GM06990 (cell line): ENCODE data around the gene KLK10.

Source experiments
- DNase-seq: peaks from one replicate; pipeline ENCODE4 v3.0.0-alpha.2; 2011; ENCODE audit not compliant: insufficient read length; ENCODE audit errors: extremely low read depth
- H3K27me3 ChIP-seq: replicated peaks from 2 replicates; pipeline ENCODE4 v1.6.0; 2011; ENCODE audit warnings: low read length; ENCODE audit not compliant: control insufficient read depth, insufficient read depth
- H3K36me3 ChIP-seq: 2 replicates; pipeline ENCODE4 v1.5.1; 2011; ENCODE audit warnings: low read length; ENCODE audit not compliant: control insufficient read depth, insufficient read depth
- H3K4me3 ChIP-seq: replicated peaks from 2 replicates; pipeline ENCODE4 v1.5.1; 2011; ENCODE audit warnings: low read depth, mild to moderate bottlenecking, control low read depth, low read length
- TF ChIP-seq, protein P1 (sequence below): IDR thresholded peaks from 2 replicates; pipeline ENCODE4 v1.5.1; 2011; ENCODE audit warnings: low read length, control low read depth, mild to moderate bottlenecking, inconsistent platforms; ENCODE audit not compliant: insufficient read depth, poor library complexity, severe bottlenecking

KLK10 gene

DNA sequence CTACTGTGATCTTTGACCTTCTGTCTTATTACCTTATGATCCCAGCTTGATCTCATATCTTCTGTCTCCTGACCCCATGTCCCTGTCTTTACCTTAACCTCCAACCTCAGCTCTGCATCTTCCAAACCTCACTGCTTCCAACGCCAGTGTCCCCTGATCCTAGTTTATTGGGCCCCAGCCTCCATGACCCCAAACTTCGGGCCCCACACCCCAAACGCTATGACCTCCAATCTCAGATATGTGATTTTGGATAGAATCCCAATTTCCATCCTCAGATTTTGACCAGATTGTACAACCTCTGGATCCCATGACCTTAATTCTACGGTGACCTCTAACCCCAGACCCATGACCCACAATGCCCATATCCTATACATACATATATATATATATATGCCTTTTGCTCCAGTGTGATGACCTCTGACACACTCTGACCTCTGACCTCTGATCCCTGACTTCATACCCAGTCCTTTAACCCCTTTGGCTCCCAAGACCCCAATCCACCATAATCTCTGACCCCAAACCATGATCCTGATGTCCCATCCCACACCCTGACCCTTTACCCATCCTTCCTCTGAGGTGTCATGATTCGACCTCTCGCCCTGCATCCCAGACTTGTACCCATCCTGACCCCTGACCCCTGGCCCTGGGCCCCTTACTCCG lies 11.8 kb upstream of the KLK10 start:
- TF ChIP-seq, protein P1, sequence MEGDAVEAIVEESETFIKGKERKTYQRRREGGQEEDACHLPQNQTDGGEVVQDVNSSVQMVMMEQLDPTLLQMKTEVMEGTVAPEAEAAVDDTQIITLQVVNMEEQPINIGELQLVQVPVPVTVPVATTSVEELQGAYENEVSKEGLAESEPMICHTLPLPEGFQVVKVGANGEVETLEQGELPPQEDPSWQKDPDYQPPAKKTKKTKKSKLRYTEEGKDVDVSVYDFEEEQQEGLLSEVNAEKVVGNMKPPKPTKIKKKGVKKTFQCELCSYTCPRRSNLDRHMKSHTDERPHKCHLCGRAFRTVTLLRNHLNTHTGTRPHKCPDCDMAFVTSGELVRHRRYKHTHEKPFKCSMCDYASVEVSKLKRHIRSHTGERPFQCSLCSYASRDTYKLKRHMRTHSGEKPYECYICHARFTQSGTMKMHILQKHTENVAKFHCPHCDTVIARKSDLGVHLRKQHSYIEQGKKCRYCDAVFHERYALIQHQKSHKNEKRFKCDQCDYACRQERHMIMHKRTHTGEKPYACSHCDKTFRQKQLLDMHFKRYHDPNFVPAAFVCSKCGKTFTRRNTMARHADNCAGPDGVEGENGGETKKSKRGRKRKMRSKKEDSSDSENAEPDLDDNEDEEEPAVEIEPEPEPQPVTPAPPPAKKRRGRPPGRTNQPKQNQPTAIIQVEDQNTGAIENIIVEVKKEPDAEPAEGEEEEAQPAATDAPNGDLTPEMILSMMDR: no peak
- Histone ChIP-seq H3K27me3 (peaks cover 3% of the 10 kb centered on the region; the same call in 1 of the 2 replicates), H3K36me3 (no peaks in the 10 kb centered on the region), H3K4me3 (no peak overlapping the region)
- no peak for DNase-seq

DNA sequence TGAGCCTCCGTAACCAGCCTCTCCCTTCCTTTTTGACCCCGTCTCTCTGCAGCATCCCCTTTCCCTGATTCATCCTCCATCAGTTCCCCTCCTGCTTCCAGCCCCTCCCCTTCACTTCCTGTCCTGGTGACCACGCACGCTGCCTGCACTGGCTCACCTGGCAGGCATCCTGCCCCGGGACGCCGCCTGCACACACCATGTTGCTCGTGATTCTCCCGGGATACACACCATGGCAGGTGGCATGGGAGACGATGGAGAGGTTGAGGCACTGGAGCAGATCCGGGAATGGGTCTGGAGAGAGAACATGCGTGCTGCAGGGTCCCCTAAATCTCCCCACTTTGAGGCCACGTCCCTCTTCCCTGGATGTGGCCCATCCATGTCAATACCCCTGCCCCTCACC lies 11.1 kb upstream of the KLK10 start:
- DNase-seq: no peak
- TF ChIP-seq, protein P1: no peak
- Histone ChIP-seq H3K36me3 (no peaks in the 10 kb centered on the region), H3K27me3 (peaks cover 3% of the 10 kb centered on the region), H3K4me3 (no peak overlapping the region)

DNA sequence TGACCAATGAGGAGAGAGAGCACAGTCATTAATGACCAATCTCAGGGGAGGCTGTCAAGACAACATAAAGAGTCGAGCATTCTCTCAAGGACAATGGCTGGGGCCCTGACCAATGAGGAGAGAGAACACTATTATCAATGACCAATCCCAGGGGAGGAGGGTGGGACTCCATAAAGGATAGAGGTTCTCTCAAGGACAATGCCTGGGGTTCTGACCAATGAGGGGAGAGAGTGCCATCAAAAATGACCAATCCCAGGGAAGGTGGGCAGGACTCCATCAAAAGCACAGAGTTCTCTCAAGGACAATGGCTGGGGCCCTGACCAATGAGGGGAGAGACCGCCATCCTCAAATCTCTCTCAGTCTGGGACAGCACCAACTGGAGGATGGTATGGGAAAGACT lies 10.2 kb upstream of the KLK10 start:
- no peak for DNase-seq
- Histone ChIP-seq H3K27me3 (peaks cover 3% of the 10 kb centered on the region), H3K36me3 (no peaks in the 10 kb centered on the region), H3K4me3 (no peak overlapping the region)
- TF ChIP-seq, protein P1: no peak

DNA sequence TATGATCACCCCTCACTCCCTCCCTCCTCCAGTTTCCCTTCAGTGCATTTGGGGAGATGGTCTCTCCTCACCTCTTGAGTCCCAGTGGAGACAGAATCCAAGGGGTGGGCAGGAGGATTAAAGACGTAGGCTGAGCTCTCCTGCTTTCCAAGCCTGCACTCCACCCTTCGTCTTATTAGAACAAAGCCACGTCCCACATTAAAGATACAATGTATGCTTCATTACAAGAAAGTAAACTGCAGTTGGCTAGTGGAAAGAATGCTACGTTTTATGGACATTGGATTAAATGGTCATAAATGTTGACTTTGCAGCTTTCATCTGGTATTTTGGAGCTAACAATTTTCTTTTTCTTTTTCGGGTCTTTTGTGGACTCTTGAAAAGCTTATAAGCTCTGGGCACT lies 8.4 kb upstream of the KLK10 start:
- TF ChIP-seq, protein P1: no peak
- Histone ChIP-seq H3K27me3 (peaks cover 2% of the 10 kb centered on the region), H3K4me3 (no peak overlapping the region), H3K36me3 (no peaks in the 10 kb centered on the region)
- DNase-seq: no peak

DNA sequence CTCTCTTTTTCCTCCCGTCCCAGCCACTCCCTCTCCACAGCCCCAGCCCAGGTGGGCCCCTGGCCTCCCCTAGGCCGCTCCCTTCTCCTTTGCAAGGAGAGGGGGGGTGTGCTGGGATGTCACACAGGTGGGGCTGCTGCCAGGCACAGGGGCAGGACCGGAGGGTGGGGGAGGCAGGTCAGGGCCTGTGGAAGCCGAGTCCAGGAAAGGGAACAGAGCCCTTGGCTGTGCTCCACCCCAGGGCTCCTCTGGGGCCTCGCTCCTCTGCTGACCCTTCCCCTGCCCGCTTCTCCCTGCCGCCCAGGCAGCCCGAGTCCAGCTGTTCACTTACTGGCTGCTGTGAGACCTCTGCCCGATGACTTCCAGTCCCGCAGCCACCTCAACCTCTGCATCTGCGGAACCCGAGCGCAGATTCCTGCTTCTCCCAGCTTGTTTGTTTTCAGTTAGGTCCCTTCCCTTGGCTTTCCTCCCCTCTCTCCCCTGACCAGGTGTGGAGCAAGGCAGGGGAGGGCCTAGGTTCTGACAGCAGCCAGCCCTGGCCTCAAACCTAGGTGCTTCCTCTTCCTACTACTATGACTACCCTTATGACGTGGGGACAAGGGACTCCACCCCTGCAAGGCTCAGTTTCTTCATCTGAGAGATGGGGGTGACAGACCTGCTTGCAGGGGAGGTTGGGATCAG lies 7.8 kb upstream of the KLK10 start:
- DNase-seq: no peak
- Histone ChIP-seq H3K4me3 (no peak overlapping the region), H3K36me3 (no peaks in the 10 kb centered on the region), H3K27me3 (peaks cover 2% of the 10 kb centered on the region)
- TF ChIP-seq, protein P1: no peak
